CD4-positive, alpha-beta memory T cell (primary cell): ENCODE measurements around the gene INSYN2A. TPM values are rescaled to one million over a fixed set of nuclear protein-coding genes. Genes with fewer than 3 reads are reported as not detected.

Experiments used
- CTCF ChIA-PET: fragments of 350-600 bp; sonication (Branson Sonifier 250); formaldehyde crosslinking; loops from one replicate; lab custom pipeline; 2021; ENCODE audit warnings: inconsistent platforms; ENCODE audit not compliant: partially characterized antibody; lab: Charles Lee
- POLR2A ChIA-PET: fragments of 350-600 bp; sonication (Branson Sonifier 250); formaldehyde crosslinking; loops from one replicate; lab custom pipeline; 2021; ENCODE audit not compliant: partially characterized antibody; lab: Charles Lee
- DNase-seq, 5 donors: peaks; one replicate each; pipeline versions ENCODE4 v3.0.0 to v3.0.0-alpha.2; 2020 to 2022; ENCODE audit warnings: mixed read lengths in 1 of 5
- H3K27ac ChIP-seq: one replicate; pipeline ENCODE4 v1.7.0; 2013; ENCODE audit warnings: low read depth, low read length
- H3K27me3 ChIP-seq: 2 replicates; pipeline ENCODE4 v1.7.0; 2013; ENCODE audit warnings: mild to moderate bottlenecking, low read length, moderate library complexity; ENCODE audit not compliant: insufficient read depth
- H3K36me3 ChIP-seq: 2 replicates; pipeline ENCODE4 v1.7.0; 2013; ENCODE audit warnings: mild to moderate bottlenecking, low read length, moderate library complexity; ENCODE audit not compliant: insufficient read depth
- H3K4me1 ChIP-seq: 2 replicates; pipeline ENCODE4 v1.7.0; 2013; ENCODE audit warnings: mild to moderate bottlenecking, low read length, moderate library complexity; ENCODE audit not compliant: insufficient read depth
- H3K4me3 ChIP-seq, 2 donors: one replicate each; pipeline ENCODE4 v1.7.0; 2013; ENCODE audit warnings: low read length in 2 of 2, mild to moderate bottlenecking in 1 of 2
- H3K9me3 ChIP-seq, 2 donors: one replicate each; pipeline ENCODE4 v1.7.0; 2013; ENCODE audit warnings: low read length in 2 of 2, control low read depth in 1 of 2; ENCODE audit not compliant: control insufficient read depth in 1 of 2
- H3K27ac Mint-ChIP-seq, 7 donors: one replicate each; pipeline ENCODE4 v1.8.0; 2020 to 2021; ENCODE audit warnings: mixed read lengths in 7 of 7, mild to moderate bottlenecking in 6 of 7, inconsistent platforms in 3 of 7, moderate library complexity in 3 of 7
- H3K27me3 Mint-ChIP-seq, 2 donors: one replicate each; pipeline ENCODE4 v1.8.0; 2020 to 2021; ENCODE audit warnings: mixed read lengths in 2 of 2
- H3K36me3 Mint-ChIP-seq, 2 donors: one replicate each; pipeline ENCODE4 v1.8.0; 2020 to 2021; ENCODE audit warnings: mixed read lengths in 2 of 2, inconsistent platforms in 1 of 2, mild to moderate bottlenecking in 1 of 2
- H3K4me1 Mint-ChIP-seq, 4 donors: one replicate each; pipeline ENCODE4 v1.8.0; 2020 to 2021; ENCODE audit warnings: mixed read lengths in 4 of 4, mild to moderate bottlenecking in 1 of 4
- H3K4me3 Mint-ChIP-seq, 8 donors: one replicate each; pipeline ENCODE4 v1.8.0; 2020 to 2021; ENCODE audit warnings: mixed read lengths in 8 of 8, mild to moderate bottlenecking in 7 of 8, moderate library complexity in 6 of 8, inconsistent platforms in 3 of 8
- H3K9me3 Mint-ChIP-seq, 8 donors: one replicate each; pipeline ENCODE4 v1.8.0; 2020 to 2021; ENCODE audit warnings: mixed read lengths in 8 of 8, mild to moderate bottlenecking in 5 of 8, inconsistent platforms in 3 of 8, moderate library complexity in 1 of 8
- intact Hi-C: fragments of 100-400 bp; cut with micrococcal nuclease; formaldehyde crosslinking; loops from one replicate; pipeline ENCODE4 v1.15.1; 2023
- polyA plus RNA-seq, 2 donors: library from polyadenylated mRNA; unstranded; fragments of 300-500 nt; fragmentation: Illumina TruSeq; gene quantifications; one replicate each; pipeline ENCODE4 v1.2.3, GENCODE V29; 2021
- total RNA-seq, 2 experiments: library from RNA; stranded (reverse); gene quantifications; one replicate each; pipeline ENCODE4 v1.2.3, GENCODE V29; 2021

Gene INSYN2A
- total and polyA plus RNA-seq, 4 experiments from 2014 or later = not detected

- no peaks in the 10 kb centered on the region for H3K36me3 Mint-ChIP-seq
- Histone ChIP-seq H3K4me1 (no peaks in the 10 kb centered on the region), H3K9me3 (no peaks in the 10 kb centered on the region), H3K27me3 (no peaks in the 10 kb centered on the region), H3K36me3 (no peaks in the 10 kb centered on the region), H3K27ac (no peak overlapping the region), H3K4me3 (no peak overlapping the region)
- intact Hi-C loops = no loop called here
- no peak overlapping the region for H3K4me3 Mint-ChIP-seq
- peaks cover 15 to 17% of the 10 kb centered on the region in 2 donors for H3K27me3 Mint-ChIP-seq
- ChIA-PET POLR2A (no interaction called here), CTCF (no interaction called here)
- DNase-seq = no peak
- H3K27ac Mint-ChIP-seq = no peak overlapping the region
- H3K4me1 Mint-ChIP-seq = peaks cover 0 to 2% (median 0%) of the 10 kb centered on the region in 4 donors
- H3K9me3 Mint-ChIP-seq = peaks cover 0 to 3% (median 0%) of the 10 kb centered on the region in 8 donors
Measured at GRCh38 chr10:127195571-127196281, 665 bp downstream of the INSYN2A start.

GRCh38 chr10:127195041-127195506 lies 1.3 kb downstream of the INSYN2A start:
- intact Hi-C loops = no loop called here
- Mint-ChIP-seq H3K27ac (no peak overlapping the region), H3K27me3 (peaks cover 15 to 17% of the 10 kb centered on the region in 2 donors), H3K4me3 (no peak overlapping the region), H3K4me1 (peaks cover 0 to 2% (median 0%) of the 10 kb centered on the region in 4 donors), H3K9me3 (peaks cover 0 to 3% (median 0%) of the 10 kb centered on the region in 8 donors), H3K36me3 (no peaks in the 10 kb centered on the region)
- Histone ChIP-seq H3K36me3 (no peaks in the 10 kb centered on the region), H3K9me3 (no peaks in the 10 kb centered on the region), H3K27ac (no peak overlapping the region), H3K4me1 (no peaks in the 10 kb centered on the region), H3K4me3 (no peak overlapping the region), H3K27me3 (no peaks in the 10 kb centered on the region)
- ChIA-PET POLR2A (no interaction called here), CTCF (no interaction called here)
- no peak for DNase-seq

- Mint-ChIP-seq H3K4me3 (no peak overlapping the region), H3K4me1 (peaks cover 0 to 2% (median 0%) of the 10 kb centered on the region in 4 donors), H3K9me3 (peaks cover 0 to 2% (median 0%) of the 10 kb centered on the region in 8 donors), H3K27me3 (peaks cover 17% of the 10 kb centered on the region in 2 donors), H3K27ac (no peak overlapping the region), H3K36me3 (no peaks in the 10 kb centered on the region)
- DNase-seq = no peak
- no peaks in the 10 kb centered on the region for H3K36me3 ChIP-seq
- POLR2A ChIA-PET = no interaction called here
- no peak overlapping the region for H3K4me3 ChIP-seq
- H3K9me3 ChIP-seq = no peaks in the 10 kb centered on the region
- intact Hi-C loops = no loop called here
- H3K4me1 ChIP-seq = no peaks in the 10 kb centered on the region
- no peaks in the 10 kb centered on the region for H3K27me3 ChIP-seq
- CTCF ChIA-PET = no interaction called here
- no peak overlapping the region for H3K27ac ChIP-seq
Measured at GRCh38 chr10:127194599-127194998, 1.8 kb downstream of the INSYN2A start.

DNA sequence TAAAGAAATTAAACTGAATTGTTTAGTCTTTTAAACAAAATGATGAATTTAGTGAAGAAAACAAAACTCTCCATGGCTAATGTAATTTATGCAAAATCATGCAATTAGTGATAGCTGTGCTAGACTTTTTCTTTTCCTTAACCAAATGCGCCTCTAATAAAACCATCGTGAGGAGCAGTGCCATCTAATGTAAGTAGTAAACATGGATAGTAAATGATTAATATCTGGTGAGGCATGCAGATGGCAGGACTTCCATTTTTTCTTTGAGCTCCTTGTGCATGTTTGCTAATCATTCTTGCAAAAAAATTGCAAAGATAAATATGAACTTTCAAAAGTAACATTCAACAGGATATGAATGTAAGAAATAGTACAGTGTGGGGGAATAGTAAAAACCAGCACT lies 2.3 kb downstream of the INSYN2A start:
- no peaks in the 10 kb centered on the region for H3K36me3 ChIP-seq
- H3K27me3 ChIP-seq = no peaks in the 10 kb centered on the region
- Mint-ChIP-seq H3K27me3 (peaks cover 17% of the 10 kb centered on the region in 2 donors), H3K4me3 (no peak overlapping the region), H3K9me3 (peaks cover 0 to 2% (median 0%) of the 10 kb centered on the region in 8 donors), H3K36me3 (no peaks in the 10 kb centered on the region), H3K27ac (no peak overlapping the region), H3K4me1 (peaks cover 0 to 2% (median 0%) of the 10 kb centered on the region in 4 donors)
- no peaks in the 10 kb centered on the region for H3K4me1 ChIP-seq
- ChIA-PET POLR2A (no interaction called here), CTCF (no interaction called here)
- no peaks in the 10 kb centered on the region for H3K9me3 ChIP-seq
- no peak for DNase-seq
- H3K27ac ChIP-seq = no peak overlapping the region
- intact Hi-C loops = no loop called here
- H3K4me3 ChIP-seq = no peak overlapping the region

GRCh38 chr10:127193125-127193524 lies 3.3 kb downstream of the INSYN2A start:
- Mint-ChIP-seq H3K36me3 (no peaks in the 10 kb centered on the region), H3K4me1 (peaks cover 0 to 2% (median 0%) of the 10 kb centered on the region in 4 donors), H3K4me3 (peak overlapping the region in 1 of 8 donors; percentile 41), H3K27ac (no peak overlapping the region), H3K9me3 (peaks cover 0 to 2% (median 0%) of the 10 kb centered on the region in 8 donors), H3K27me3 (peaks cover 14% of the 10 kb centered on the region in 2 donors)
- H3K4me3 ChIP-seq = no peak overlapping the region
- intact Hi-C loops = no loop called here
- CTCF ChIA-PET = no interaction called here
- H3K36me3 ChIP-seq = no peaks in the 10 kb centered on the region
- DNase-seq = no peak
- H3K27me3 ChIP-seq = no peaks in the 10 kb centered on the region
- no peaks in the 10 kb centered on the region for H3K4me1 ChIP-seq
- POLR2A ChIA-PET = no interaction called here
- no peaks in the 10 kb centered on the region for H3K9me3 ChIP-seq
- no peak overlapping the region for H3K27ac ChIP-seq

DNA sequence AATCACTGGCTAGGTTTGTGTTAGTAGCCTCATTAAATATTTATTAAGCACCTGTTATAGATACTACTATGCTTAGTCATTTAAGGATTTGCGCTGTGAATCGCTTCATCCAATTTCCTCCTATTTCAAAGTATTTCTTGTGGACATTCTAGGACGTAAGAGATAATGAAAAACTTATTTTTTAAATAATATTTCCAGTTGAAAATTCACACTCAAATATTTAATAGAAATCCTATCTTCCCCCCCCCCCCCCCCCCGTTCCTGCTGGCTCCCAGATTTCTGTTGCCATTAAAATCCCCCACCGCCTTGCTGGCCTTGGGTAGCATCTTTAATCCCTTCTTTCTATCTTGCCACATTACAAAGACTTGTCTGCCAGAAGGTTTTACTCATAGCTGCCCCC lies 6.0 kb downstream of the INSYN2A start:
- DNase-seq = no peak
- no peaks in the 10 kb centered on the region for H3K36me3 ChIP-seq
- Mint-ChIP-seq H3K4me1 (no peaks in the 10 kb centered on the region), H3K36me3 (no peaks in the 10 kb centered on the region), H3K9me3 (peaks cover 0 to 5% (median 0%) of the 10 kb centered on the region in 8 donors), H3K27ac (no peak overlapping the region), H3K27me3 (peaks cover 7 to 11% of the 10 kb centered on the region in 2 donors), H3K4me3 (no peak overlapping the region)
- no peaks in the 10 kb centered on the region for H3K9me3 ChIP-seq
- H3K27ac ChIP-seq = no peak overlapping the region
- H3K4me3 ChIP-seq = no peak overlapping the region
- intact Hi-C loops = no loop called here
- ChIA-PET POLR2A (no interaction called here), CTCF (no interaction called here)
- no peaks in the 10 kb centered on the region for H3K4me1 ChIP-seq
- H3K27me3 ChIP-seq = no peaks in the 10 kb centered on the region

DNA sequence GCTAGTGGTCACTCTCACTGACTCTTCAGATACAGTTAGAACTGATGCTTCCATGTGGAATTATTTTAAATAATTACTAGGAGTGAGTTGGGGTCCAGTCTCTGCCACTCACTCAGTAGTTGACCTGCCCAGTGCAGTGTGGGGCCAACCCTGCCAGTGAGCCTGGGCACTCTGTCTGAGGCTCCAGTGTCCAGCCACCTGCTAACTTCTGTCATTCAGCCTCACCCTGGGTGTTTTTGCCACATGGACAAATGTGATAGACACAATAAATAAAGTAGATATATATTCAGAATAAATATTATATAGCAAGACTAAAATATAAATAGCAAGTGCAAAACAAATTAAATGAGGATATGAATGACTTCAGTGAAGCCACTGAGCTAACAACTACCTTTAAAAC lies 7.2 kb downstream of the INSYN2A start:
- H3K27me3 ChIP-seq = no peaks in the 10 kb centered on the region
- no peak overlapping the region for H3K27ac ChIP-seq
- Mint-ChIP-seq H3K27me3 (peaks cover 7 to 12% of the 10 kb centered on the region in 2 donors), H3K36me3 (no peaks in the 10 kb centered on the region), H3K27ac (no peak overlapping the region), H3K9me3 (peaks cover 0 to 6% (median 0%) of the 10 kb centered on the region in 8 donors), H3K4me3 (no peak overlapping the region), H3K4me1 (no peaks in the 10 kb centered on the region)
- no peak for DNase-seq
- ChIA-PET POLR2A (no interaction called here), CTCF (no interaction called here)
- H3K4me1 ChIP-seq = no peaks in the 10 kb centered on the region
- intact Hi-C loops = no loop called here
- H3K9me3 ChIP-seq = no peaks in the 10 kb centered on the region
- no peaks in the 10 kb centered on the region for H3K36me3 ChIP-seq
- H3K4me3 ChIP-seq = no peak overlapping the region
